H1 (cell line): ENCODE measurements around the gene PKN3. TPM values are rescaled to one million over a fixed set of nuclear protein-coding genes. Genes with fewer than 3 reads are reported as not detected.

Experiments
- CTCF ChIA-PET: fragments of 300-600 bp; sonication (Branson Sonifier 250); formaldehyde crosslinking; loops from one replicate; lab custom pipeline; 2021; ENCODE audit not compliant: partially characterized antibody; lab: Charles Lee
- POLR2A ChIA-PET: fragments of 300-600 bp; sonication (Branson Sonifier 250); formaldehyde crosslinking; loops from one replicate; lab custom pipeline; 2021; ENCODE audit warnings: inconsistent platforms; ENCODE audit not compliant: partially characterized antibody; lab: Charles Lee
- DNase-seq, 2 experiments: peaks; one replicate each; pipeline versions ENCODE4 v3.0.0 to v3.0.0-alpha.2; 2010 to 2022; ENCODE audit warnings: low spot score in 2 of 2, low read depth in 1 of 2, mixed read lengths in 1 of 2
- FAIRE-seq: peaks from 2 replicates; lab custom pipeline; 2011; peaks lifted over from hg19 to GRCh38; lab: Jason Lieb, UNC
- H2AFZ ChIP-seq: 2 replicates; pipeline ENCODE4 v1.8.1; 2012; ENCODE audit warnings: low read length, inconsistent platforms
- H2AK5ac ChIP-seq: 2 replicates; pipeline ENCODE4 v1.6.1; 2013; ENCODE audit warnings: low read depth, low read length
- H2BK120ac ChIP-seq: replicated peaks from 2 replicates; pipeline ENCODE3; 2013; ENCODE audit warnings: low read depth, low read length, inconsistent platforms
- H2BK12ac ChIP-seq: 2 replicates; pipeline ENCODE4 v1.6.1; 2013; ENCODE audit warnings: low read depth, low read length
- H2BK15ac ChIP-seq: 2 replicates; pipeline ENCODE4 v1.6.1; 2013; ENCODE audit warnings: low read length
- H2BK20ac ChIP-seq: 2 replicates; pipeline ENCODE4 v1.6.1; 2013; ENCODE audit warnings: low read length
- H2BK5ac ChIP-seq: 2 replicates; pipeline ENCODE4 v1.6.1; 2013; ENCODE audit warnings: low read depth, low read length
- H3K14ac ChIP-seq: 2 replicates; pipeline ENCODE4 v1.6.1; 2013; ENCODE audit warnings: inconsistent platforms; ENCODE audit not compliant: insufficient read length
- H3K18ac ChIP-seq: 2 replicates; pipeline ENCODE4 v1.6.1; 2013; ENCODE audit warnings: low read length; ENCODE audit errors: extremely low read depth
- H3K23ac ChIP-seq: 2 replicates; pipeline ENCODE4 v1.6.1; 2013; ENCODE audit warnings: inconsistent platforms; ENCODE audit not compliant: insufficient read length
- H3K23me2 ChIP-seq: 2 replicates; pipeline ENCODE4 v1.6.1; 2013; ENCODE audit warnings: low read depth, low read length
- H3K27ac ChIP-seq: 2 replicates; pipeline ENCODE4 v1.6.1; 2011; ENCODE audit warnings: low read depth, low read length, inconsistent platforms
- H3K27me3 ChIP-seq, 4 experiments: replicated peaks in 1 of 4; 1 replicate in 1 of 4; 2 replicates in 3 of 4; pipeline versions ENCODE4 v1.6.1 to v1.8.1; 2011 to 2013; ENCODE audit warnings: low read length in 3 of 4, mild to moderate bottlenecking in 3 of 4, inconsistent platforms in 2 of 4, mixed read lengths in 2 of 4, moderate library complexity in 1 of 4; ENCODE audit not compliant: control insufficient read depth in 3 of 4, insufficient read depth in 3 of 4; ENCODE audit errors: extremely low read depth in 1 of 4
- H3K36me3 ChIP-seq, 4 experiments: 2 replicates each; pipeline versions ENCODE4 v1.6.1 to v1.8.1; 2011 to 2013; ENCODE audit warnings: mild to moderate bottlenecking in 4 of 4, low read length in 3 of 4, moderate library complexity in 2 of 4, control low read depth in 1 of 4, inconsistent platforms in 1 of 4; ENCODE audit not compliant: insufficient read depth in 4 of 4, control insufficient read depth in 2 of 4
- H3K4ac ChIP-seq: replicated peaks from 2 replicates; pipeline ENCODE3; 2013; ENCODE audit warnings: low read length, low read depth, mixed read lengths, inconsistent platforms; ENCODE audit not compliant: insufficient read length
- H3K4me1 ChIP-seq, 4 experiments: replicated peaks in 1 of 4; 1 replicate in 1 of 4; 2 replicates in 3 of 4; pipeline versions ENCODE4 v1.6.1 to v1.8.1; 2011 to 2013; ENCODE audit warnings: low read length in 3 of 4, inconsistent platforms in 2 of 4, mixed read lengths in 1 of 4; ENCODE audit not compliant: insufficient read depth in 4 of 4, control insufficient read depth in 3 of 4
- H3K4me2 ChIP-seq, 2 experiments: 2 replicates each; pipeline versions ENCODE4 v1.6.1 to v1.8.1; 2011 to 2013; ENCODE audit warnings: low read depth in 2 of 2, low read length in 2 of 2, control low read depth in 1 of 2, inconsistent platforms in 1 of 2, mild to moderate bottlenecking in 1 of 2; ENCODE audit not compliant: insufficient read depth in 1 of 2
- H3K4me3 ChIP-seq, 4 experiments: fragments of 200-600, 300-600 bp in 1 of 4; sonication (generic), shearing (Covaris generic), sonication (Bioruptor Twin) in 1 of 4; 2 replicates each; pipeline versions ENCODE4 v1.5.1 to v1.8.1; 2011 to 2016; ENCODE audit warnings: low read length in 4 of 4, low read depth in 3 of 4, control low read depth in 2 of 4, inconsistent platforms in 2 of 4, mild to moderate bottlenecking in 2 of 4, mixed read lengths in 1 of 4, moderate library complexity in 1 of 4; ENCODE audit not compliant: insufficient read depth in 2 of 4; ENCODE audit errors: extremely low read depth in 1 of 4
- H3K56ac ChIP-seq: replicated peaks from 2 replicates; pipeline ENCODE3; 2013; ENCODE audit warnings: low read depth, mild to moderate bottlenecking, mixed read lengths, low read length, inconsistent platforms; ENCODE audit not compliant: insufficient read length
- H3K79me1 ChIP-seq: 2 replicates; pipeline ENCODE4 v1.6.1; 2013; ENCODE audit warnings: low read depth, low read length, control low read depth
- H3K79me2 ChIP-seq, 2 experiments: 2 replicates each; pipeline versions ENCODE4 v1.6.1 to v1.8.1; 2012 to 2013; ENCODE audit warnings: low read length in 2 of 2, mild to moderate bottlenecking in 2 of 2, inconsistent platforms in 1 of 2; ENCODE audit not compliant: insufficient read depth in 2 of 2, control insufficient read depth in 1 of 2
- H3K9ac ChIP-seq, 4 experiments: replicated peaks in 1 of 4; 1 replicate in 1 of 4; 2 replicates in 3 of 4; pipeline versions ENCODE4 v1.6.1 to v1.8.1; 2011 to 2013; ENCODE audit warnings: low read depth in 3 of 4, low read length in 3 of 4, control low read depth in 2 of 4, mild to moderate bottlenecking in 2 of 4, moderate library complexity in 2 of 4, inconsistent platforms in 1 of 4; ENCODE audit errors: extremely low read depth in 1 of 4
- H3K9me3 ChIP-seq, 2 experiments: 2 replicates each; pipeline versions ENCODE4 v1.6.1 to v1.8.1; 2012 to 2013; ENCODE audit warnings: mild to moderate bottlenecking in 2 of 2, moderate library complexity in 2 of 2, control low read depth in 1 of 2, inconsistent platforms in 1 of 2, low read depth in 1 of 2, low read length in 1 of 2, mixed read lengths in 1 of 2; ENCODE audit not compliant: insufficient read depth in 2 of 2
- H4K20me1 ChIP-seq, 2 experiments: replicated peaks in 1 of 2; 2 replicates each; pipeline versions ENCODE3 to v1.8.1; 2011 to 2013; ENCODE audit warnings: inconsistent platforms in 2 of 2, low read length in 2 of 2, mild to moderate bottlenecking in 1 of 2; ENCODE audit not compliant: insufficient read depth in 2 of 2, control insufficient read depth in 1 of 2
- H4K5ac ChIP-seq: 2 replicates; pipeline ENCODE4 v1.6.1; 2013; ENCODE audit warnings: low read length, low read depth, mixed read lengths, inconsistent platforms; ENCODE audit not compliant: insufficient read length
- H4K8ac ChIP-seq: 2 replicates; pipeline ENCODE4 v1.8.0; 2013; ENCODE audit warnings: mild to moderate bottlenecking, moderate library complexity, low read length, inconsistent platforms; ENCODE audit not compliant: insufficient read depth; ENCODE audit errors: extremely low read depth
- H4K91ac ChIP-seq: replicated peaks from 2 replicates; pipeline ENCODE3; 2013; ENCODE audit warnings: low read length, mixed read lengths, inconsistent platforms; ENCODE audit not compliant: insufficient read length
- ASH2L ChIP-seq: fragments of 200-600, 300-600 bp; sonication (generic); IDR thresholded peaks from one replicate; pipeline ENCODE4 v1.7.1; 2017; ENCODE audit warnings: low read length
- JUND ChIP-seq: IDR thresholded peaks from 2 replicates; pipeline ENCODE4 v1.6.1; 2011; ENCODE audit warnings: mild to moderate bottlenecking, improper control_type of control experiment, low read length
- KDM1A ChIP-seq: fragments of 200-600, 300-600 bp; sonication (generic); IDR thresholded peaks from 2 replicates; pipeline ENCODE4 v1.7.1; 2016; ENCODE audit warnings: mild to moderate bottlenecking, low read length, borderline replicate concordance
- KDM4A ChIP-seq: IDR thresholded peaks from one replicate; pipeline ENCODE4 v1.7.1; 2012; ENCODE audit warnings: low read depth, mild to moderate bottlenecking, moderate library complexity, low read length, inconsistent platforms; ENCODE audit not compliant: severe bottlenecking
- POU5F1 ChIP-seq: IDR thresholded peaks from 2 replicates; pipeline ENCODE4 v1.6.1; 2011; ENCODE audit warnings: low read depth, mild to moderate bottlenecking, low read length, moderate library complexity
- RBBP5 ChIP-seq: IDR thresholded peaks from 2 replicates; pipeline ENCODE4 v1.7.1; 2012; ENCODE audit warnings: low read depth, mild to moderate bottlenecking, inconsistent platforms, low read length, moderate library complexity, borderline replicate concordance
- RNF2 ChIP-seq: fragments of 200-900, 300-1000 bp; sonication (generic); IDR thresholded peaks from 2 replicates; pipeline ENCODE4 v1.7.1; 2016; ENCODE audit warnings: borderline replicate concordance, low read depth, mild to moderate bottlenecking, antibody characterized with exemption, low read length; ENCODE audit not compliant: poor library complexity, severe bottlenecking; ENCODE audit errors: missing control alignments
- SIN3A ChIP-seq, 2 experiments: IDR thresholded peaks in 1 of 2; conservative IDR thresholded peaks in 1 of 2; 2 replicates each; pipeline ENCODE4 v1.6.1; 2011 to 2012; ENCODE audit warnings: low read length in 2 of 2, improper control_type of control experiment in 1 of 2, low read depth in 1 of 2, mild to moderate bottlenecking in 1 of 2
- SP1 ChIP-seq: IDR thresholded peaks from 2 replicates; pipeline ENCODE4 v1.6.1; 2011; ENCODE audit warnings: low read depth, low read length
- TCF12 ChIP-seq: IDR thresholded peaks from 2 replicates; pipeline ENCODE4 v1.6.1; 2011; ENCODE audit warnings: low read depth, mild to moderate bottlenecking, low read length
- TEAD4 ChIP-seq: IDR thresholded peaks from 2 replicates; pipeline ENCODE4 v1.6.1; 2012; ENCODE audit warnings: low read depth, low read length, inconsistent platforms, mixed read lengths
- YY1 ChIP-seq: IDR thresholded peaks from 2 replicates; pipeline ENCODE4 v1.6.1; 2011; ENCODE audit warnings: low read depth, mild to moderate bottlenecking, low read length
- WGBS, 2 experiments: shearing (Covaris generic) in 1 of 2; methylation state at CpG; one replicate each; pipeline versions ENCODE4 v1.1.6 to v1.1.7; 2013 to 2015; ENCODE audit warnings: low lambda C conversion rate in 2 of 2, mixed read lengths in 2 of 2, inconsistent platforms in 1 of 2, low coverage in 1 of 2, missing lambda C conversion rate in 1 of 2; ENCODE audit not compliant: insufficient replicate concordance in 2 of 2, insufficient coverage in 1 of 2, insufficient read length in 1 of 2; ENCODE audit errors: extremely low coverage in 1 of 2, missing lambda C conversion rate in 1 of 2; 5-methylcytosine and 5-hydroxymethylcytosine counted together
- polyA plus RNA-seq, 7 experiments: library from polyadenylated mRNA; depleted of rRNA in 3 of 7; stranded (reverse) in 5 of 7; unstranded in 2 of 7; fragments of >200 nt in 5 of 7; fragments of 200-250 nt in 2 of 7; gene quantifications; 1 replicate in 5 of 7; 2 replicates in 1 of 7; 4 replicates in 1 of 7; pipeline versions ENCODE4 v1.2.1 to v1.2.3, GENCODE V29; 2011 to 2013; ENCODE audit warnings: missing spikeins in 2 of 7, mixed read lengths in 2 of 7
- total RNA-seq: library from RNA; stranded (reverse); fragmentation: NEBNext Ultra II Directional; extraction: Animal tissue kit (Norgen Biotek cat#: 25700); gene quantifications from 2 replicates; pipeline ENCODE4 v1.2.1, GENCODE V29; 2021
- TF ChIP-seq, protein P1 (sequence below): IDR thresholded peaks from 2 replicates; pipeline ENCODE4 v1.6.1; 2012; ENCODE audit warnings: low read length, inconsistent platforms

The PKN3 gene
- total and polyA plus RNA-seq, 2 of the 8 experiments (the other 6 are each of a cell fraction or from before 2014, with no cell fraction given) = 15.7 to 16.3 TPM

DNA sequence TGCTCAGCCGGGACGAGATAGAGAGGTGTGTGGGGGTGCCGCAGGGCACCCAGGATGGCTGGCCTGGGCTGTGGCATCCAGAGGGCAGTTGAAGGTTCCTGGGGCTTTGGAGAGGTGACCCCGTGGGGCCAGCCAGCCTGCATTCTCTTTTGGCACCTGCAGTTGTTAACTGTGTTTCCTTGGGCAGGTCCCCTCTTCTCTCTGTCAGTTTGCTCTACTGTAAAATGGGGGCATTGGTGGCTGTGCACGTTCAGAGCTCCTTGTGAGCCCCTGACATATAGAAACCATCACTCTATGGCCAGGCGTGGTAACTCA, 13.1 kb downstream of the PKN3 start:
- H2AFZ ChIP-seq = no peak overlapping the region
- no peak overlapping the region; the same call in 1 of the 2 replicates for H4K8ac ChIP-seq
- no peak overlapping the region for H2BK12ac ChIP-seq
- H3K23me2 ChIP-seq = no peaks in the 10 kb centered on the region
- H3K9ac ChIP-seq = no peak overlapping the region
- H3K4me3 ChIP-seq = no peak overlapping the region
- no peak overlapping the region for H2BK15ac ChIP-seq
- DNase-seq = no peak
- POLR2A ChIA-PET = interaction anchor here (12.5 to 46.1 kb wide), 3 partner anchors 5 to 38 kb away, joined by 133 to 1197 read pairs (median 133); partner anchors contain the start of genes DYNC2I2, SET and ZDHHC12
- no peak overlapping the region for H3K18ac ChIP-seq
- H3K79me1 ChIP-seq = no peaks in the 10 kb centered on the region
- no peaks in the 10 kb centered on the region for H3K4me1 ChIP-seq
- no peak overlapping the region for H3K23ac ChIP-seq
- H3K27ac ChIP-seq = no peak overlapping the region
- CTCF ChIA-PET = interaction anchor here (1.0 to 3.0 kb wide), 4 partner anchors 9 to 17 kb away, joined by 3 to 13 read pairs (median 4); partner anchors contain the start of genes PKN3 and ZDHHC12
- no peak overlapping the region for H2AK5ac ChIP-seq
- no peak overlapping the region for H3K4me2 ChIP-seq
- 97% methylated on average over 6 of the region's 6 CpGs; no CpG with 5 or more reads in 1 of the 2 experiments for WGBS, 2 experiments
- no peak overlapping the region for H2BK5ac ChIP-seq
- no peak overlapping the region for H4K5ac ChIP-seq
- H2BK120ac ChIP-seq = no peak overlapping the region
- H2BK20ac ChIP-seq = no peak overlapping the region
- H3K79me2 ChIP-seq = no peaks in the 10 kb centered on the region
- no peaks in the 10 kb centered on the region for H4K20me1 ChIP-seq
- no peak overlapping the region for H4K91ac ChIP-seq
- no peak for TF ChIP-seq KDM1A
- no peak for TF ChIP-seq ASH2L
- no peak for TF ChIP-seq TCF12
- no peak for TF ChIP-seq SIN3A (conservative IDR thresholded peaks at IDR 0.05 in 1 of 2, IDR thresholded peaks at IDR 0.05 in 1 of 2; ENCODE audit: low read depth in 1 of 2, low read length in 2 of 2)
- no peak for TF ChIP-seq JUND
- TF ChIP-seq SP1 = no peak
- no peak for TF ChIP-seq RBBP5
- no peak for TF ChIP-seq YY1
- TF ChIP-seq TEAD4 = no peak
- TF ChIP-seq, protein P1, sequence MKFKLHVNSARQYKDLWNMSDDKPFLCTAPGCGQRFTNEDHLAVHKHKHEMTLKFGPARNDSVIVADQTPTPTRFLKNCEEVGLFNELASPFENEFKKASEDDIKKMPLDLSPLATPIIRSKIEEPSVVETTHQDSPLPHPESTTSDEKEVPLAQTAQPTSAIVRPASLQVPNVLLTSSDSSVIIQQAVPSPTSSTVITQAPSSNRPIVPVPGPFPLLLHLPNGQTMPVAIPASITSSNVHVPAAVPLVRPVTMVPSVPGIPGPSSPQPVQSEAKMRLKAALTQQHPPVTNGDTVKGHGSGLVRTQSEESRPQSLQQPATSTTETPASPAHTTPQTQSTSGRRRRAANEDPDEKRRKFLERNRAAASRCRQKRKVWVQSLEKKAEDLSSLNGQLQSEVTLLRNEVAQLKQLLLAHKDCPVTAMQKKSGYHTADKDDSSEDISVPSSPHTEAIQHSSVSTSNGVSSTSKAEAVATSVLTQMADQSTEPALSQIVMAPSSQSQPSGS = no peak
- TF ChIP-seq POU5F1 = no peak
- no peak for TF ChIP-seq RNF2
- TF ChIP-seq KDM4A = no peak
- no peak for FAIRE-seq
- H3K56ac ChIP-seq = no peak overlapping the region
- no peaks in the 10 kb centered on the region for H3K9me3 ChIP-seq
- no peaks in the 10 kb centered on the region for H3K27me3 ChIP-seq
- H3K4ac ChIP-seq = no peak overlapping the region
- H3K36me3 ChIP-seq = peaks cover 0 to 10% (median 3%) of the 10 kb centered on the region in 4 experiments; a peak in 4 of 8 replicates
- no peak overlapping the region for H3K14ac ChIP-seq
